Natural killer cell treated with Interleukin-12 subunit alpha and Interleukin-12 subunit beta and Interleukin-15 and Interleukin-18, amount 100 ng/mL, for 72 hours (primary cell): ENCODE data around the gene HS6ST3. TPM values are rescaled to one million over a fixed set of nuclear protein-coding genes. Genes with fewer than 3 reads are reported as not detected.

Source experiments
- ATAC-seq, 2 donors: fragments of 150-1000 bp; cut with Tn5 transposase in 1 of 2; sonication (Bioruptor Pico), chemical (Tn5 transposase) in 1 of 2; 2 replicates each; pipeline ENCODE4 v1.10.0; 2021
- DNase-seq: peaks from one replicate; pipeline ENCODE4 v3.0.0; 2022; ENCODE audit warnings: low spot score
- H3K27ac Mint-ChIP-seq, 2 donors: 1 replicate in 1 of 2; 2 replicates in 1 of 2; pipeline ENCODE4 v1.8.0; 2022; ENCODE audit warnings: mixed read lengths in 2 of 2, mild to moderate bottlenecking in 1 of 2, moderate library complexity in 1 of 2
- H3K27me3 Mint-ChIP-seq, 2 donors: 1 replicate in 1 of 2; 2 replicates in 1 of 2; pipeline ENCODE4 v1.8.0; 2022; ENCODE audit warnings: mixed read lengths in 2 of 2
- H3K36me3 Mint-ChIP-seq: one replicate; pipeline ENCODE4 v1.8.0; 2022; ENCODE audit warnings: mixed read lengths
- H3K4me1 Mint-ChIP-seq, 2 donors: 1 replicate in 1 of 2; 2 replicates in 1 of 2; pipeline ENCODE4 v1.8.0; 2022; ENCODE audit warnings: low read depth in 2 of 2, mixed read lengths in 2 of 2, mild to moderate bottlenecking in 1 of 2
- H3K4me3 Mint-ChIP-seq: one replicate; pipeline ENCODE4 v1.8.0; 2022; ENCODE audit warnings: mixed read lengths
- H3K9me3 Mint-ChIP-seq: 2 replicates; pipeline ENCODE4 v1.8.0; 2022; ENCODE audit warnings: mixed read lengths
- total RNA-seq, 2 donors: library from RNA; stranded (reverse); gene quantifications; one replicate each; pipeline ENCODE4 v1.2.3, GENCODE V29; 2022

The HS6ST3 gene
- total RNA-seq, 2 donors from 2014 or later = not detected

DNA sequence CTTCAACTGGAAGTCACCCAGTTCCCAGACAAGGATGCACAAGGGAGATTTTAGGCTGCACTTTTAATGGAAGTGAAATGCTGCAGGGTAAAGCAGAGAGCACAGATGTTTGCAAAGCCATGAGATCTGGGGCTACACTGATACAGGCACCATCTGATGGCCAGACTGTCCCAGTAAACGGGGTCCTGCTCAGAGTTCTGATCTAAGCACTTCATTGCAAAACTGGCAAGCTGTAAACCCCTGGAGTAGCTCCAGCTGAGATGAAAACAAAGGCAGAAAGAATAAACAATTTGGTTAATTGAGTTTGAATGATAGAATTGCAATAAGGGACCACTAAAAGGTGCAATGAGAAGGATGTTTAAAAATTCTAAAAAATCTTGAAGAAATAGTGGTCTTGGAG, 707.2 kb downstream of the HS6ST3 start:
- Mint-ChIP-seq H3K27me3 (no peaks in the 10 kb centered on the region), H3K9me3 (peaks cover 7% of the 10 kb centered on the region), H3K4me3 (no peak overlapping the region), H3K36me3 (no peaks in the 10 kb centered on the region), H3K4me1 (no peaks in the 10 kb centered on the region), H3K27ac (no peak overlapping the region)
- ATAC-seq (no peak), DNase-seq (no peak)

DNA sequence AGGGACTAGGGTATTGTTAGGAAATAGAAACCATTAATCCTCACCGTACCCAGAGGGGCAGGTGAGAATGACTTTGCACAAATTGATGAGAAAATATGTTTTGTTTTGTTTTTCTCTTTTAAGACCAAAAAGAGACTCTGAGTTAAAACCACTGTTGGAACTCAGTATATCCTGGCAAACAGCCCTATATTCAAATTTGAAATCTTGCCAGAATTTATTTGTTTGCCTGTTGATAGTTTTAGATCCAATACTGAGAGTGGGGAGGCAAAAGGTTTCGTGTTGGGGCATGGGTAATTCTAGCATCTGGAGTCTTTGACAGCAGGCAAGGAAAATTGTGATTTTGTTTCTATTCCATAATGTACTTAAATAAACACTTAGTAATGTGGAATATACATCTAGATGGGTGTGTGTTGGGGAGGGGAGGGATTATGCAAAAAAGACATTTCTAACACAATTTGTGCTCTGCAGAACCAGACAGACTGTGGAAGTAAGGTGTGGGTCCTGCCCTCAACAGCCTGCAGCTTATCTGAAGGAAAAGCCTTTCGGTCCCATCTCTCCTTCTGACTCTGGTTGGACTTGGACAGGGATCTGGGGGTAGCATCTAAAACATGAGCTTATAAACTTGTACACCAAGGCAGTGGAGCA, 713.7 kb downstream of the HS6ST3 start:
- Mint-ChIP-seq H3K27ac (no peak overlapping the region), H3K4me1 (no peaks in the 10 kb centered on the region), H3K27me3 (no peaks in the 10 kb centered on the region), H3K9me3 (peaks cover 10% of the 10 kb centered on the region), H3K36me3 (no peaks in the 10 kb centered on the region), H3K4me3 (no peak overlapping the region)
- DNase-seq (no peak), ATAC-seq (no peak)

- Mint-ChIP-seq H3K9me3 (peaks cover 10% of the 10 kb centered on the region), H3K27ac (no peak overlapping the region), H3K36me3 (no peaks in the 10 kb centered on the region), H3K4me1 (no peaks in the 10 kb centered on the region), H3K27me3 (no peaks in the 10 kb centered on the region), H3K4me3 (no peak overlapping the region)
- DNase-seq (no peak), ATAC-seq (no peak)
Measured at GRCh38 chr13:96804174-96804573, 714.3 kb downstream of the HS6ST3 start.

DNA sequence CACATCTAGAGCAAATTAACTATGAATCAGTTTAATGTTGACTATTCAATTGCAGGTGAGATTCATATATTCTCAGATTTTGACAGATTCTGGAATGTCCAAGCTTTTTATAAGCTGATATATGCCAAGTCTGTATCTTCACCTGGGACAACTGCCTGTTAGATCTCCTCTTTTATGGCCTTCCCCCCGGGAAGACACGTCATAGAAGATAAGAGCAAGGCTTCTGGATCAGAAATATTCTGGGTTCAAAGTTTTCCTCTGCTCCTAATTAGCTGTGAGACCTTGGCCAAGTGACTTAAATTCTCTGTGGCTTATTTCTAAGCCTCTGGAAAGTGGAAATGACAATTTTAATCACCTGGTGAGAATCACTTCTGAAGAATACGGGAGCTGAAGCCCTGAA, 716.8 kb downstream of the HS6ST3 start:
- H3K4me1 Mint-ChIP-seq = no peaks in the 10 kb centered on the region
- no peaks in the 10 kb centered on the region for H3K27me3 Mint-ChIP-seq
- DNase-seq = no peak
- H3K4me3 Mint-ChIP-seq = no peak overlapping the region
- ATAC-seq = no peak
- no peaks in the 10 kb centered on the region for H3K36me3 Mint-ChIP-seq
- H3K27ac Mint-ChIP-seq = no peak overlapping the region
- peaks cover 3% of the 10 kb centered on the region for H3K9me3 Mint-ChIP-seq

DNA sequence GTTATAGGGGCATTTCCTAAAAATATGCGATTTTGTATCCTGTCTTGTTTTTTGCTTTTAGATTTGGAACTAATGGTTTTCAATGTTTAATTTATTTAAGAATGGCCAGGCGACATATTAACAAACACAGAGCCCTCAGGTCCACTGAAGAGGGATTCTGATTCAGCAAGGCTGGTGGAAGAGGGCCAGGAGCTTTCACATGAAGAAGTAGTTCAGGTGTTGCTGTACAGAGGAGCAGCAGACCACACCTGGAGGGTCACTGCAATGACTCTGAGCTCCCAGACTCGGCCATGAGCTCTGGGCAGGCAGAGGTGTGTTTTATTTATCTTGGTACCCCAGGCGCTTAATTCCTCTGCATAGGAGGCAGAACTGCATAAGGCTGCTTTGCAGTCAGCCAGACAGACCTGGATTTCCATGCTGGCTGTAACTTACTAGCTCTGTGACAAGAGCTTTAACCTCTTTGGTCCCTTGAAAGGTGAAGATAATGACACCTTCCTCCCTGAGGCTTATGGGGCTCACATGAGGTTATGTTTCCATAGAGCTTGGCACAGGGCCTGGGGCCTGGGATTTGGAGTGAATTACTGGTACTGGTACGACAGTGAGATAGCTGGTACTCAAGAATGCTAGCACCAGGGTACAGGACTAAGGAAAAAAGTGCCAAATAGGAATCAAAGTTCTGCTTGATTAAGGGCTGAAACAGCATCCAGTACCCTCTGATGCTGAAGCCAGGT, 719.6 kb downstream of the HS6ST3 start:
- no peak for DNase-seq
- Mint-ChIP-seq H3K9me3 (peaks cover 8% of the 10 kb centered on the region), H3K27me3 (no peaks in the 10 kb centered on the region), H3K4me3 (no peak overlapping the region), H3K4me1 (no peaks in the 10 kb centered on the region), H3K27ac (no peak overlapping the region), H3K36me3 (no peaks in the 10 kb centered on the region)
- no peak for ATAC-seq

DNA sequence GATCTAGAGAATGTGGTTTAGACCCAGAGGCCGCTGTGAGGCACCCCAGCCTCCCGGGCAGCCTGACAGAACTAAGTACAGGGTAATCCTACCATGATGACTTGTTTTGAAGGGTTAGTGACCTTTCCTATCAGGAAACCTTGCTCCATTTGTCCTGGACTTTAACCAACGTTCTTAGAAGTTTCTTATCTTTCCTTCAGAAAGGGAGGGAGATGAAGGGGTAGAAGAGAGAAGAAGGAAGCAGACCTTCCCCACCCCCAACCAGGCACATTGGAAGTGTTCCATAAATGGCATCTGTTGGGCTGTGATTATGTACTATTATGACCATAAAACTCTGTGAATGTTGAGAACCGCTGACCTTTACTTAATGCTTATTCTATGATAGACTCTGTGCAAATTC, 720.2 kb downstream of the HS6ST3 start:
- Mint-ChIP-seq H3K4me3 (no peak overlapping the region), H3K27me3 (no peaks in the 10 kb centered on the region), H3K27ac (no peak overlapping the region), H3K36me3 (no peaks in the 10 kb centered on the region), H3K4me1 (no peaks in the 10 kb centered on the region), H3K9me3 (peaks cover 9% of the 10 kb centered on the region)
- no peak for ATAC-seq
- no peak for DNase-seq

DNA sequence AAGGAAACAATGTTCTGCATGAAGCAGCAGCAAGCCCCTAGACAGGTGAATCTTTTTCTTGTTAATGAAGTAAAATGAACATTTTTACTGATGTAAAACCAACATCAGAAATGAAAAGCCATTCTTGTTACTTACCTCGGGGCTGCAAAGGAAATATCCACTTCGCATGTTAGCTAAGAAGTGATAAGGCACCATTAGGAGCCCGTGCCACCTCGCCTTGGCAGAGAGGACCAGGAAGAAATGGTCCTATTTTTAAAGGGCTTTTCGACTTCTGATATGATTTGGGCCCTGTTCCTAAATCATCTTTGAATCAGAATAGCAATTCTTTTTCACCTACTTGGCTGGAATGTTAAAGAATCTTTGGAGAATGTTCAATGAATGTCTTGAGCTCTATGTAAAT, 721.1 kb downstream of the HS6ST3 start:
- no peaks in the 10 kb centered on the region for H3K36me3 Mint-ChIP-seq
- DNase-seq = no peak
- no peaks in the 10 kb centered on the region for H3K4me1 Mint-ChIP-seq
- no peak for ATAC-seq
- H3K27me3 Mint-ChIP-seq = no peaks in the 10 kb centered on the region
- H3K4me3 Mint-ChIP-seq = no peak overlapping the region
- peaks cover 9% of the 10 kb centered on the region for H3K9me3 Mint-ChIP-seq
- H3K27ac Mint-ChIP-seq = no peak overlapping the region

- H3K27me3 Mint-ChIP-seq = no peaks in the 10 kb centered on the region
- H3K4me1 Mint-ChIP-seq = no peaks in the 10 kb centered on the region
- H3K27ac Mint-ChIP-seq = no peak overlapping the region
- DNase-seq (no peak), ATAC-seq (no peak)
- H3K4me3 Mint-ChIP-seq = no peak overlapping the region
- peaks cover 6% of the 10 kb centered on the region for H3K9me3 Mint-ChIP-seq
- no peaks in the 10 kb centered on the region for H3K36me3 Mint-ChIP-seq
Measured at GRCh38 chr13:96816261-96816660, 726.4 kb downstream of the HS6ST3 start.

GRCh38 chr13:96816874-96817273, 727.0 kb downstream of the HS6ST3 start:
- Mint-ChIP-seq H3K36me3 (no peaks in the 10 kb centered on the region), H3K27ac (no peak overlapping the region), H3K4me3 (no peak overlapping the region), H3K9me3 (peaks cover 6% of the 10 kb centered on the region), H3K27me3 (no peaks in the 10 kb centered on the region), H3K4me1 (no peaks in the 10 kb centered on the region)
- DNase-seq (no peak), ATAC-seq (no peak)

DNA sequence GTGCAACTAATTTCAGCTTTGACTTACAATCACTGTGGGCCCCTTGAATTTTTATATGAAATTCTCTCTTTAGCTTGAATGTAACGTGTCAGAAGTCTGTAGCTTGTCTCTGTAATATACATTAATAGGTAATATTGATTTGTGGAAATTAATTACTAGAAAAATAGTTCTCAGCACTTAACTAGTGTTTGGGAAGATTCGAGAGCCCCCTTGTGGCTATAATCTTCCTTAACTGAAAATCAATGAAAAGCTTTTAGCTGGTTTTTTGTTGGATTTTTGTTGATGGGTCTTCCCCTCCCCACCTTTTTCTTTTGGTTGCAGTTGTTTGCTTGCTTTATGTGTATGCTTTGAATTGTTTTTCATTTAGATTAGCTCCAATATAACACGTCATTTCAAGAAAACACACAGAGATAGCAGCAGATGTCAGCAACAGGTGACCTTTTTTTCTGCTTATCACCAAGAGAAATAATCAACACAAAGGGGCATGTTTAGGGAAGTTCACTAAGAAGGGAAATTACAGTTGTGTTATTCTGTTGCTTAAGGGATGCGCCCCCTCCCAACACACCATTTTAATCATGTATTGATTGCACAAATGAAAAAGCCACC, 727.5 kb downstream of the HS6ST3 start:
- no peak for ATAC-seq
- H3K36me3 Mint-ChIP-seq = no peaks in the 10 kb centered on the region
- peaks cover 4% of the 10 kb centered on the region for H3K9me3 Mint-ChIP-seq

DNA sequence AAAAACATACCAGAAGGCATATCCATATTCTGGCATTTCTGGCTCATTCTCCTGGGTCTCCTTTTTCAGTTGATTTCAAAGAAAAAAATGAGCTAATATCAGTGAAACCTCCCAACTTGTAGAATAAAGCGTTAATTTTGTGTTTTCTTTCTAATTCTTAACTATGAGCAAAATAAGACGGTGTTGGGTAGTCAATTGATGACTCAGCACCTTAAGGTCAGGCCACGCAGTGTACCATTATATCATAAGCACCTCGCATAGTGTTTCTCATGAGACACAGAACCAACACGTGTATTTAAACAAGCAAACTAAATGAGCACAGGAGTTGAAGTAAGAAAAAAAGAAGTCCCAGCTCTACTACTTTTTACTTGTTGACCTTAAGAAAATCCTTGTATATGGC, 729.5 kb downstream of the HS6ST3 start:
- Mint-ChIP-seq H3K27ac (no peak overlapping the region), H3K36me3 (no peaks in the 10 kb centered on the region), H3K27me3 (no peaks in the 10 kb centered on the region), H3K4me3 (no peak overlapping the region), H3K9me3 (peaks cover 3% of the 10 kb centered on the region), H3K4me1 (no peaks in the 10 kb centered on the region)
- ATAC-seq (no peak), DNase-seq (no peak)

More for the DNA sequence above, 727.5 kb downstream of the HS6ST3 start:
- no peak for DNase-seq
- Mint-ChIP-seq H3K4me3 (no peak overlapping the region), H3K4me1 (no peaks in the 10 kb centered on the region), H3K27me3 (no peaks in the 10 kb centered on the region), H3K27ac (no peak overlapping the region)

DNA sequence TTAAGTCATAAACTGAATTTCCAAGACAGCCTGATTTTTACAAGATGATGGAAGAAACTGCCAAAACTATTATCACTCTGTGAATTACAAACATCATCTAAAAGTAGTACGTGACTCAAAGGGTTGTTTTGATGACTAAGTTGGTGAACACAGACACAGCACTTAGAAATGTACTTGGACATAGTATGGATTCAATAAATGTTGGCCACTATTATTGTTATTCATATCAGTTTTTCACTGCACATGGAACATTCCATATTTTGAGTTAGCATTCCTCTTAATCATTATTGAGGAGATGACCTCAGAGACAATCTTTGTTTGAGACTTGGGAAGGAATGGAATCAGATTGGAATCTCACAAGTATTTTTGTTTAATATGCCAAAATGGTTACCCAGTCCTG, 731.5 kb downstream of the HS6ST3 start:
- Mint-ChIP-seq H3K4me1 (no peaks in the 10 kb centered on the region), H3K27ac (no peak overlapping the region), H3K9me3 (no peaks in the 10 kb centered on the region), H3K36me3 (no peaks in the 10 kb centered on the region), H3K4me3 (no peak overlapping the region), H3K27me3 (no peaks in the 10 kb centered on the region)
- ATAC-seq (no peak), DNase-seq (no peak)

- ATAC-seq (no peak), DNase-seq (no peak)
- no peak overlapping the region for H3K27ac Mint-ChIP-seq
- H3K4me1 Mint-ChIP-seq = no peaks in the 10 kb centered on the region
- H3K36me3 Mint-ChIP-seq = no peaks in the 10 kb centered on the region
- H3K9me3 Mint-ChIP-seq = peaks cover 2% of the 10 kb centered on the region
- H3K27me3 Mint-ChIP-seq = no peaks in the 10 kb centered on the region
- H3K4me3 Mint-ChIP-seq = no peak overlapping the region
Measured at GRCh38 chr13:96821971-96822370, 732.1 kb downstream of the HS6ST3 start.

DNA sequence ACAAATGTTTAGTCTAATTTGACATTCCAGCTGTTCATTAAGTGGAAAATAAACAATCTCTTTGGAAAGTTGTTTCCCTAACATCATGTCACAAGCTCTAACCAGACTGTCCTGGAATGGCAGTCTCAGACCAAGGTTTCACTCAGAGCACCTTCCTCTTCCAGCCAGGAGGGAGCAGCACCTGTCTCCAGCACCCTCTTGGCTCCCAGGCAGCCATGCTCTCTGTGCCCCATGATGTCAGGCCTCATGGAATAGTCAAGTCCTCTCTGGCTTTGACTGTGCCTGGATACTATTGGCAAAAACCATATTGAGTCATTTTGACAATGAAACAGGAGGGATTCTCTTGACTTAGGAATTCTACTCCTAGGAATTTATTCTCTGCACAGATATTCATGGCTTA, 733.0 kb downstream of the HS6ST3 start:
- no peaks in the 10 kb centered on the region for H3K27me3 Mint-ChIP-seq
- peaks cover 5% of the 10 kb centered on the region for H3K9me3 Mint-ChIP-seq
- DNase-seq (no peak), ATAC-seq (no peak)
- no peak overlapping the region for H3K27ac Mint-ChIP-seq
- no peaks in the 10 kb centered on the region for H3K36me3 Mint-ChIP-seq
- no peak overlapping the region for H3K4me3 Mint-ChIP-seq
- H3K4me1 Mint-ChIP-seq = no peaks in the 10 kb centered on the region
